ENCODE results near the gene TMEM72.

TMEM72 gene

DNA sequence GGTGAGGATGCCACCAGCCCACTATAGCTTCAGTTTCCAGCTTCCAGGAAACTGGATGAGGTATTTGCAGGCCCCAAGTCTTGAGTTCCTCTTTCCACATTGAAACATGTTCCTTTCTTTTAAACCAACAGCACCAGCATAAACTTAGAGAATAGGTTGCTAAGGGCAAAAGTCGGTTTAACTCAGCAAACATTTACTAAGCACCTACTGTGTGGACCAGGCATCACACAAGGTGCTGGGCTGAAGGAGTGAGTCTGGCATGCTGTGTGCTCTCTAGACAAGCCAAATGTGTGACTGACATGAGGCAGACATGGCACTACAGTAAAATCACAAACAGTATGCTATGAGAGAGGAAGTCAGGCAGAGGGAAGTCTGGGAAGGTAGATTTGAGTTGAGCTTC, 37.5 kb downstream of the TMEM72 start:
- no peaks in the 10 kb centered on the region for H3K27me3 Mint-ChIP-seq
- peaks cover 12% of the 10 kb centered on the region for H3K9me3 Mint-ChIP-seq (ENCODE audit: low read depth)
- H3K4me1 Mint-ChIP-seq (ENCODE audit: low read depth): no peaks in the 10 kb centered on the region
- no peak overlapping the region for H3K4me3 Mint-ChIP-seq
- no peak overlapping the region for H3K27ac Mint-ChIP-seq
- peaks cover 2% of the 10 kb centered on the region for H3K36me3 Mint-ChIP-seq

DNA sequence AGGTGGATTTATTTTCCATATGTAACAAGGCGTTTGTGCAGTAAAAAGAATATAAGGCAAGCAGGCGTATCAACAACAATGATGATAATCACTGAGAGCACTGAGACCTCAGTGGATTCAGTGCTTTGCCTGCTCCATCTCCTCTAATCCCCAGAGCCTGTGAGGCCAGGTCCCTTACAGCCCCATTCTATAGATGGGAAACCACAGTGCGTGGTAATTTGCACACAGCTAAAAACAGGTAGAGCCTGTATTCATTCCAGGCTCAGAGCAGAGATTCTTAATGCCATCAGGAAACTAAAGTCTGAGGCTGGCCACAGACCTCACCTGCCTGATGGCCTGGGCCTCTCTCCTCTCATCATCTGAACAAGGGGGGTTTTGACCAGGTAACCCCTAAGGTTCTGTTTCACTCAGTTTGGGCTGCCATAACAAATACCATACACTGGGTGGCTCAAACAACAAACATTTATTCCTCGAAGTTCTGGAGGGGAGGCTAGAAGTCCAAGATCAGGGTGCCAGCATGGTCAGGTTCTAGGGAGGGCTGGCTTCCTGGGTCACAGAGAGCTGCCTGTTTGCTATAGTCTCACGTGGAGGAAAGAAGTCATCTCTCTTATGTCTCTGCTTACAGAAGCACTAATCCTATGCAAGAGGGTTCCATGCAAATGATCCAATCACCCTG, 38.1 kb downstream of the TMEM72 start:
- Mint-ChIP-seq H3K9me3 (ENCODE audit: low read depth) (peaks cover 9% of the 10 kb centered on the region), H3K4me1 (ENCODE audit: low read depth) (no peaks in the 10 kb centered on the region), H3K27me3 (no peaks in the 10 kb centered on the region), H3K27ac (no peak overlapping the region), H3K4me3 (no peak overlapping the region), H3K36me3 (peaks cover 2% of the 10 kb centered on the region)

DNA sequence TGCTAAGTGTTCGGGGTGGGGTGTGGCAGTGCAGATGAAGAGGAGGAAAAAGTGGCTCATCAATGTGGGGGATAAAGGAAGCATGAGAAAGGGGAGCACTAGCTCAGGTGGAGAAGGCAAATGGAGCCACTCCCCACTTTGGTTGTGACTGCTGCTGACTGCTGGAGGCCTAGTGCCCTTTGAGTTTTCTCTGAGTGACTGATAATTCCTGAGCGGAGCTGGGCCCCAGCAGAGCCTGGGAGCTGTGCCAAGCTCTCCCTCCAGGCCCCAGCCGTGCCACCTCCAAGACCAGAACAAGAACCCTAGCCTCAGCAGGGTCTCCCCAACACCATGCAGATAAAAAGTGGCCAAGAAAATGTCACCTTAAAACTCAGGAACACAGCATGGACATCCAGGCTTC, 38.8 kb downstream of the TMEM72 start:
- Mint-ChIP-seq H3K4me3 (no peak overlapping the region), H3K27ac (no peak overlapping the region)

DNA sequence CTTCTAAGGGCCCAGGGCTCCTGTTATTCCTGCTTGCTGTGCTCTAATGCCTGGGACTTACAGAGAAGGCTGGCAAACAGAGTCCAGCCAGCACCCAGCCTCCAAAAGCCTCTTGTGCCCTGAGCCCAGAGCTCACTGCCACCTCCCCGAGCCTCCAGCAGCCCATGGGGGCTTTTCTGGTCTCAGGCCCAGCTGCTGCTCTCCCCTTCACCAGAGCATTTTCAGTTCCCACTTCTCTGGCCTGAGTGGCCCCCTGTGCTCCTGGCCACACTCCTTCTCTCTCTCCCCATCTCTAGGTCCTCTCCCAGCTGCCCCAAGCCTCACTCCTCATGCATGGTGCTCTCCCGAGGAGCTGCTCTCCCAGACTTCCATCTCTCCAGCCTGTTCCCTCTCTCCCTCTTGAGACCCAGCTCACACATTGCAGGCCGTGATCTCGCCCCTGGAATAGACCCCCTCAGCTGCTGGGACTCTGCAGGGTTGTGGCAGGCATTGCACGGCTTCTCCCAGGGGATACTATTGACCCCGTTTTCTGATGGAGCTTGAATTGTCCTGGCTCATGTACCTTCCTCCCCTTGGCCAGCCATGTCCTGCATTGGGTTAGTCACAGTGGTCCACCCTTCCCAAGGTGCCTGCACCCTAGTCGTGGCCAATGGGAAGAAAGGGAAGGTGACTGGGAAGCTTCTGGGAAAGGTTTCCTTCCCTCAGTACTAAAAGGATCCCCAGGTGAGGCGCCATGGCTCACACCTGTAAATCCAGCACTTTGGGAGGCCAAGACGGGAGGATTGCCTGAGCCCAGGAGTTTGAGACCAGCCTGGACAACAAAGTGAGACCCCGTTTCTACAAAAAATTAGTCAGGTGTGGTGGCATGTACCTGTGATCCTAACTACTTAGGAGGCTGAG, 39.4 kb downstream of the TMEM72 start:
- Mint-ChIP-seq H3K36me3 (peaks cover 2% of the 10 kb centered on the region), H3K27me3 (no peaks in the 10 kb centered on the region), H3K4me3 (no peak overlapping the region), H3K4me1 (ENCODE audit: low read depth) (peaks cover 3% of the 10 kb centered on the region), H3K9me3 (ENCODE audit: low read depth) (no peaks in the 10 kb centered on the region), H3K27ac (no peak overlapping the region)

More for the DNA sequence above, 38.8 kb downstream of the TMEM72 start:
- peaks cover 4% of the 10 kb centered on the region for H3K9me3 Mint-ChIP-seq (ENCODE audit: low read depth)
- H3K36me3 Mint-ChIP-seq: peaks cover 2% of the 10 kb centered on the region
- peaks cover 2% of the 10 kb centered on the region for H3K4me1 Mint-ChIP-seq (ENCODE audit: low read depth)
- H3K27me3 Mint-ChIP-seq: no peaks in the 10 kb centered on the region

GRCh38 chr10:44951576-44952226, 40.6 kb downstream of the TMEM72 start:
- Mint-ChIP-seq H3K36me3 (peaks cover 6% of the 10 kb centered on the region), H3K4me1 (ENCODE audit: low read depth) (peaks cover 8% of the 10 kb centered on the region), H3K9me3 (ENCODE audit: low read depth) (no peaks in the 10 kb centered on the region), H3K27me3 (no peaks in the 10 kb centered on the region), H3K27ac (no peak overlapping the region), H3K4me3 (no peak overlapping the region)

DNA sequence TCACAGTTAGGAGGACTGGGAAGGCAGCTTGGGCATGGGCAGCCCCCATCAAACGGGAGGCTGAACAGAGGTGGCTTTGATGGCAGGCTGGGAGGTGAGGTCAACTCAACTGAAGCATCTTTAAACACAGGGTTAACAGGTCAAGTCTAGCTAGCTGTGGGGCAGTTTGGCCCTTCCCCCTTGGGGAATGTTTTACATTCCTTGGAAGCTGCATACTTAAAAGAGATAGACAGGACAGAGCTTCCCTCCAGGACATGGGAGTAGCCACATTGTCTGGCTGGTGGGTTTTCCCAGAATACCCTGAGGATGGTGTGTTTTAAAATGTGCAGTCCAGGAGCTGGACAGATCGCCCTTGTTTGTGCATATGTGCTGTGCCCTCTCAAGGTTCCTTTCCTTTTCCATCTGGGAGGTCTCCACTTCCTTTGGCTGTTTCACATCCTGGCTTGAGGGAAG, 41.7 kb downstream of the TMEM72 start:
- no peaks in the 10 kb centered on the region for H3K27me3 Mint-ChIP-seq
- no peak overlapping the region for H3K4me3 Mint-ChIP-seq
- H3K36me3 Mint-ChIP-seq: peaks cover 8% of the 10 kb centered on the region
- H3K27ac Mint-ChIP-seq: no peak overlapping the region
- H3K4me1 Mint-ChIP-seq (ENCODE audit: low read depth): peaks cover 12% of the 10 kb centered on the region
- no peaks in the 10 kb centered on the region for H3K9me3 Mint-ChIP-seq (ENCODE audit: low read depth)

DNA sequence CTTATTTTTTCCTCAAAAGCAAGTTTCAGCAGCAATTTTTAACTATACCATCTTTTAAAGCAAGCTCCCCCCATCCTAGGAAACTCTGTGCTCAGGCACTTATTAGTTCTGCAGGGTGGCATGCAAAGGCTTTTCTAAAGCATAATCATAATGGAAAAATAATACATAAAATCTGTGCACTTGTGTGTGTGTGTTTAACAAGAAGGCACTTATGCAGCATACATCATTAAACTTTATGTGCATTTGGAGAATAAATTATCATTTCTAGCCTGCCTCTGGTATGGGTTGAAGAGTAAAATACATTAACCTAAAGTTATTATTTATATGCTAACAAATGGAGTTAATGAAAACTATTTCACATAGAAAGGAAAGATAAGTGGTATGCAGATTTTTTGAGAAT, 42.9 kb downstream of the TMEM72 start:
- no peak overlapping the region for H3K4me3 Mint-ChIP-seq
- no peaks in the 10 kb centered on the region for H3K27me3 Mint-ChIP-seq
- no peaks in the 10 kb centered on the region for H3K9me3 Mint-ChIP-seq (ENCODE audit: low read depth)
- no peak overlapping the region for H3K27ac Mint-ChIP-seq
- H3K36me3 Mint-ChIP-seq: peaks cover 8% of the 10 kb centered on the region
- H3K4me1 Mint-ChIP-seq (ENCODE audit: low read depth): peaks cover 24% of the 10 kb centered on the region

GRCh38 chr10:44954962-44955361, 43.8 kb downstream of the TMEM72 start:
- Mint-ChIP-seq H3K27ac (no peak overlapping the region), H3K36me3 (peaks cover 8% of the 10 kb centered on the region), H3K4me3 (no peak overlapping the region), H3K9me3 (ENCODE audit: low read depth) (no peaks in the 10 kb centered on the region), H3K4me1 (ENCODE audit: low read depth) (peaks cover 25% of the 10 kb centered on the region), H3K27me3 (no peaks in the 10 kb centered on the region)

DNA sequence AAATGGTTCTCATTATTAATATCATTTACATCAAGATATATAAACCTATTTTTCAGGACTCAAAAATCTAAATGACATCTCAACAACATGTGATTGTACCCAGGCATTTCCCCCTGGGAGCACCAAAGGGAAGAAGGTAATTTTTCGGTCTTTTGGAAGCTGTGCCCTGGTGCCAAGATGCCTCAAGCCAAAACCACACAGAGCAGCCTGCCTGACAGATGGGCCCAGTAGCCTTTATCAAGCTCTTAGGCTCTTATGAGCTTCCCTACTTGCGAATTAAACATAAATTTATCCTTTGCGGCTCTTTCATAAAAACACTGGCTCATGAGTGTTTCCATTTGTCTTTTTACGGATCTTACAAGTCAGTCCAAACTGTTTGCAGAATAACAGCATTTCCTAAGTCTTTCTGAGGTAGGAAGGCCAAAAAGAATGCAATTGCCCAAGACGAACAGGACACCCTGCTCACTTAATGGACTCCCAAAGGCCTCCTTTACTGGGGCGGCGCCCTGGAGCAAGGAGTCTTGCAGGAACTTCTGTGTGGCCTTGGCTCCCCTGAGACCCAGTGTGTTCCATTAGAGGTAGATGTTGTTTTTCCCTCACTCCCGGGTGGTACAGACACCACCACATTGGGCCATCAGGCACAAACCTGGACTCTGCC, 44.4 kb downstream of the TMEM72 start:
- no peak overlapping the region for H3K4me3 Mint-ChIP-seq
- H3K4me1 Mint-ChIP-seq (ENCODE audit: low read depth): peaks cover 28% of the 10 kb centered on the region
- peaks cover 8% of the 10 kb centered on the region for H3K36me3 Mint-ChIP-seq
- H3K9me3 Mint-ChIP-seq (ENCODE audit: low read depth): no peaks in the 10 kb centered on the region
- H3K27ac Mint-ChIP-seq: no peak overlapping the region
- no peaks in the 10 kb centered on the region for H3K27me3 Mint-ChIP-seq

GRCh38 chr10:44956226-44956625, 45.1 kb downstream of the TMEM72 start:
- peaks cover 7% of the 10 kb centered on the region for H3K36me3 Mint-ChIP-seq
- H3K27ac Mint-ChIP-seq: peak overlapping the region; percentile 28
- no peaks in the 10 kb centered on the region for H3K9me3 Mint-ChIP-seq (ENCODE audit: low read depth)

GRCh38 chr10:44956717-44957706, 45.9 kb downstream of the TMEM72 start:
- Mint-ChIP-seq H3K27me3 (no peaks in the 10 kb centered on the region), H3K36me3 (peaks cover 6% of the 10 kb centered on the region), H3K4me3 (no peak overlapping the region), H3K9me3 (ENCODE audit: low read depth) (no peaks in the 10 kb centered on the region), H3K4me1 (ENCODE audit: low read depth) (peaks cover 33% of the 10 kb centered on the region), H3K27ac (no peak overlapping the region)

More at GRCh38 chr10:44956226-44956625, 45.1 kb downstream of the TMEM72 start:
- no peaks in the 10 kb centered on the region for H3K27me3 Mint-ChIP-seq
- no peak overlapping the region for H3K4me3 Mint-ChIP-seq
- peaks cover 33% of the 10 kb centered on the region for H3K4me1 Mint-ChIP-seq (ENCODE audit: low read depth)

GRCh38 chr10:44958196-44958897, 47.2 kb downstream of the TMEM72 start:
- Mint-ChIP-seq H3K4me1 (ENCODE audit: low read depth) (peaks cover 33% of the 10 kb centered on the region), H3K4me3 (peak overlapping the region; percentile 88), H3K9me3 (ENCODE audit: low read depth) (no peaks in the 10 kb centered on the region), H3K27ac (peak overlapping the region; percentile 12), H3K36me3 (peaks cover 6% of the 10 kb centered on the region), H3K27me3 (no peaks in the 10 kb centered on the region)

GRCh38 chr10:44958898-44959246, 47.7 kb downstream of the TMEM72 start:
- H3K4me3 Mint-ChIP-seq: peak overlapping the region; percentile 88
- peak overlapping the region; percentile 50 for H3K27ac Mint-ChIP-seq
- peaks cover 6% of the 10 kb centered on the region for H3K36me3 Mint-ChIP-seq
- H3K4me1 Mint-ChIP-seq (ENCODE audit: low read depth): peaks cover 33% of the 10 kb centered on the region
- H3K27me3 Mint-ChIP-seq: no peaks in the 10 kb centered on the region
- H3K9me3 Mint-ChIP-seq (ENCODE audit: low read depth): no peaks in the 10 kb centered on the region
